Ecto neural progenitor cell (in vitro differentiated cells): Measurements from ENCODE around the gene NOTCH2NLA.
"Not testable (repeated sequence)": the region's sequence is repeated elsewhere in the genome, so short reads cannot be mapped to it uniquely, and the experiment has no call there.

Source experiments
- DNase-seq: peaks from one replicate; pipeline ENCODE4 v3.0.0-alpha.2; 2018; ENCODE audit warnings: low spot score

NOTCH2NLA gene

DNA sequence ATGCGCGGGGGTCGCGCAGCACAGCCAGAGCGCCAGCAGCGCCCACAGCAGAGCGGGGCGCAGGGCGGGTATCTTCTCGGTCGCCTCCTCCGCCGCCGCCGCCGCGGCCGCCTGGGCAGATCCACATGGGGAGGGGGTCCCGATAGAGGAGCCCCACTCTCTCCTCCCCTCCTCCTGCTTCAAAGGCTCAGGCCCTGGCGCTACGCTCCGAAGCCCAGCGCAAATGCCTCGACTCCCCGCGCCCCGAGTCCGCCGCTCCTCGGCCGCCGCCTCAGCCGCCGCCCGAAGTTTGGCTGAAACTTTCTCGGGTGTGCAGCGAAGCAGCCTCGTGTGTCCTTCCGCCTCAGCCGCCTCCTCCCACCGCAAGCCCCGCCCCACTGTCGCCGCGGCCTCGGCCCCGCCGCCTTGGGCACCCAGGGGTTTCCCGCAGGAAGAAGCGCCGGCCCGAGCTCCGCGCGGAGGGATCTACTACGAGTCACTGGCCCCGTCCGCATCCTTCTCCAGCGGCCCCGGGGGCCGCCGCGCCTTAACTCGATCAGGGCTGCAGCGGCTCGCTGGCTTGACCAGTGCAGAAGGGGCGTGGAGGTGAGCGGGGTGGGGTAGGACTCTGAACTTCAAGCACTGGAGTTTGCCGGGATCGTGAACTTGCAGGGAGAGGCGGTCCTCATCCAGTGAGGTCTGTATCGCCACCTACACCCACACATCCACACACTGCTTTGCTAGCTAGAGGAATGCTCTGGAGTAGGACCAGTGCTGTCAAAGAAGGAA lies at the start of gene NOTCH2NLA:
Gene NOTCH2NLA, minus strand, starts transcription at position 312 of the 768 bp plus-strand sequence. CDS start 39,684 bp downstream, outside the sequence.
- not testable (repeated sequence) for DNase-seq

DNA sequence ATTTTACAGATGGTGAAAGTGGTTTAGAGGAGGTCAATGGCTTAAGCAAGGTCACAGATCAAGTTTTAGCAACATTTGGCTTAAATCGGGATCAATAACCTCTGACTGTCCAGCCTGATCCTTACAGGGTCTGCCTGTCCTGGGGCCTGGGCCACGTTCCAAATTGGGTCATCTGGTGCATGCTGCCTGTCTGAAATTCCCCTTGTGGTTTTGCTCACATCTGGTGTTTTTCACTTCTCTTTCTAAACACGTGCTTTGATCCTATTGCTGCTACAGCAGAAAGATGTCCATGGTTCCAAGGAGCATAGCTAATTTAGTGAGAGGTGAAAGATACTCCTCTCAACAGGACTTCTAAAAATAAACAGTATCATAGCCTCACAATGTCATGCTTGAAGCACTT lies 49.5 kb upstream of the NOTCH2NLA start:
- not testable (repeated sequence) for DNase-seq

DNA sequence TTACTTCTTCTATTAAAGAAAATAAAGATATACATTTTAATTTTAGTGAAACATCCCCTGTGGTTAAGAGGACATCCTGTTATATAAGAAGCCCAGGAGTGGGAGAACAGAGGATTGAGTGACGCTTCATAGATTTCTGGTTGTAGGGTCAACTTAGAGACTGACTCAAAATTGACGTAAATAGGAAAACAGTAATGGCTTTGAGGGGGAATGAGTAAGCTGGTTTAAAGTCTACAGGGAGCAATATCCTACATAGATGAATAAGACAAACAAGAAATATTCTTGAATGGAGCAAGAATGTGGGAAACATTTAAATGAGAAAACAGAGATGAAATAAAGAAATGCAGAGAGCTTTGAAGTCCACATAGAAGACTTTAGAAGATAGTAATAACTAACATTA lies 48.3 kb upstream of the NOTCH2NLA start:
- not testable (repeated sequence) for DNase-seq

DNA sequence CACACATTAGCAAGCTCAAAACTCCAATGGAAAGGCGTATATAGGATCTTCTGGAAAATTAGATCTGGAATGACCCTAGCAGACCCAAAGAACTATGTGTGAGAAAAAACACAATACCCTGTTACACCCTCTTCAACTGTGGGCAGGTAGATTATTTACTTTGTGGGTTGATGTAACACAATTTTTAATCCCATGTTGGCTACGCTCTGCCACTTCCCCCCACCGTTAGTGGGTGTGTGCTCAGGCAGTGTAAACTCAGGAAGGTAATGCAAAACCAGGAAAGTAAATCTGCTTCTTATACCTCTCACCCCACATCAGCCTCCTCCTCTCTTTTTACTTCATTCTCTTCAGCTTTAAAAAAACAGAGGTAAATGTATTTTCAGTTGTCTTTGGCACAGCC lies 45.3 kb upstream of the NOTCH2NLA start:
- DNase-seq: not testable (repeated sequence)

DNA sequence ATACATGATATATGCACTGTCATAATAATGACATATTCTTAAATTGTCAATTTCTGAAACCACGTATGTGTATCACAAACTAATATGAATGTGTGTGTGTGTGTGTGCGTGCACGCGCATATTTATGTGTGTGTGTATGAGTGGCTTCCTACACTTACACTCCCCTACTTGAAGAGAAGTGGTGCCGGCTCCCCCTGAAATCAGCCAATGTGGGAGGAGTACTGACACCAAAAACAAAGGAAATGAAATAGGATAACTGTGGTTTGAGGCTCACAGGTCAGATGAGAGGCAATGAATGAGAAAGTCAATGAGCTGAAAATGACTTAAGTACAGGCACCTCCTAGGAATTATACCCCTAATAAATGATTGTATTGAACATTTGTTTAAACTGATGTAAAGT lies 44.4 kb upstream of the NOTCH2NLA start:
- DNase-seq: not testable (repeated sequence)

DNA sequence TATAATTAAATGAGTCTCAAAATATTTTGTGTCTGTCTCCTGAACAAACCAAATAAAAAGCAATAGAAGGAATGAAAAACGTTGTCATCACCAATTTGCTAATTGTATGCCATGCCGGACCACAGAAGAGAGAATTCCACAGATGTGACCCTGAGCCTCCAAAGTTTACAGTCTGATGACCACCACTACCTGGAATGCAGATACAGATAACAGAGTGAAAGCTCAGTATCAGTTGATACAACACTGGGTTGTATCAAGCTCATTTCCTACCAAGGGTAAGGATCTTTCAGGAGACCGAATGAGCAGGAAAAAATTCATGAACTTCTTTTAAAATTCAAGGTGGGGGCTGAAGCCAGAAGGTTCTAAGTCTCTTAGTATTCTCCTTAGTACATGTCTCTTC lies 43.9 kb upstream of the NOTCH2NLA start:
- DNase-seq: not testable (repeated sequence)

DNA sequence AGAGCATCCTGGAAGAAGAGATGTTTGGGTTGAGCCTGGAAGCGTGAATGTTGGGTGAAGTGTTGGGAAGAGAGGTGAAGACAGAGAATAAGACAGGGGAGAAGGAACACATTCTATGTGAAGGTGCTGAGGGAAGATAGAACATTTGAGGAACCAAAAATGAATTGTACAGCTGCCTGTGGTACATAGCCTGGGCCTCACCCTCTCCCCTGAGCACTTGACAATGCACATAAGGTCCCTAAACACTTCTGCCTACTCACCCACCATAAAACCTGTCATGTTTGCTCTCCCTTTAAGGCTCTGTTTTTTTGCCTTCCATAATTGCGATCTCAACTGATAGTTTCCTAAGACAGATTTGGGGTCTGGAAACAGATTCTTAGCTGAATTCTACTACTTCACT lies 43.2 kb upstream of the NOTCH2NLA start:
- DNase-seq: not testable (repeated sequence)

DNA sequence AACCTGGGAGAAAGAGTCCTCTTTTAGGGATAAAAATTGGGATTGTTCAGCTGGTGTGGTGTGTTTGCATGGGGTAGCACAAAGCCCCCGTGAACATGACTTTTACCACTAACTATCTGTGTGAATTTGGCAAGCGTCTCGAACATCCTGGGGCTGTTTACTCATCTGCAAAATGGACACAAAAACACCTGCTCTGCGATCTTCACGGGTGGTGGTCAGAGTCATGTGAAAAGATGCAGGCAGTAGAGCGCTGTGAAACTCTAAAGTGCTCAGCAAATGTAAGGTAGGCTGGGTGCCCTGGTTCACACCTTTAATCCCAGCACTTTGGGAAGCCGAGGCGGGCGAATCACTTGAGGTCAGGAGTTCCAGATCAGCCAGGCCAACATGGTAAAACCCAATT lies 41.3 kb upstream of the NOTCH2NLA start:
- not testable (repeated sequence) for DNase-seq

DNA sequence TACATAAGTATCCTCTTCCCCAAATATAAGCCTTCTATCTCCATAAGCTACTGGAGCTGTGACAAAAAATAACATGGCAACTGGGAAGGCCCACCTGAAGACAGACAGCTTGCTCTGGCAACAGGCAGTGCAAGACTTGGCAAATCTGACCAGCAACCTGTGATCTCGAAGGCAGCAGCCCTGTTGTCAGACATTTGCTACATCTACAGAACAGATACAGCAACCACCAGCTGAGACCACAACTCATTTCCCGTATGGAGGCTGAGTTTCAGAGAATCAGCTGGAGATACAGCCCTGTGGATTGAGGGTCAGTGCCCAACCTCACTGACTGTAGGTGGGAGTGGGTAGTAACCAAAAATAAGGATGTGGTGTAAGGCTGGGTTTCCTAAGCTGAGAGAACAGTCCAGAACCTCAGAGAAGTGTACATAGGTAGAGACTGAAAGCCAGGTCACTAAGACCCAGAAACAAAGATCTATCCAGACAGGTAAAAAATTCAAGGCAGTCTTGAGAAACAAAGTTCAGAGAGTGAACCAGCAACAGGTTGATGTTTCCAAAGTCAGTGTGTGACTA lies 37.4 kb upstream of the NOTCH2NLA start:
- not testable (repeated sequence) for DNase-seq

DNA sequence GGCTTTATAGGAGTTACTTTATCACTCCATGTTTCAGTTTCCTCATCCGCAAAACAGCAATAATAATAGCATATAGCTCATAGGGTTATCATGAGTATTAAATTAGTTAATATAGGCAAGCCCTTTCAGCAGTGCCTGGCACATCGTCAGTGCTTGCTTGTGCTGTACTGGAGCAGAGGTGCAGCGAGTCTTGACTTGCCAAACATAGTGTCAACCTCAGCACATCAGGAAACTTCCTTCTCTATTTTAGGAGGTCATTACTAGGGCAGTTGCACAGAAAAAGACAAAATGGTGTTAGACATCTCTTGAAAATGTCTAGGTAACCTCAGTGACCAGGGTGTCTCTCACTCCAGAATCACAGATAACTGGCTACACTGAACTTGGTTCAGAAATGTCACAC lies 35.9 kb upstream of the NOTCH2NLA start:
- not testable (repeated sequence) for DNase-seq

DNA sequence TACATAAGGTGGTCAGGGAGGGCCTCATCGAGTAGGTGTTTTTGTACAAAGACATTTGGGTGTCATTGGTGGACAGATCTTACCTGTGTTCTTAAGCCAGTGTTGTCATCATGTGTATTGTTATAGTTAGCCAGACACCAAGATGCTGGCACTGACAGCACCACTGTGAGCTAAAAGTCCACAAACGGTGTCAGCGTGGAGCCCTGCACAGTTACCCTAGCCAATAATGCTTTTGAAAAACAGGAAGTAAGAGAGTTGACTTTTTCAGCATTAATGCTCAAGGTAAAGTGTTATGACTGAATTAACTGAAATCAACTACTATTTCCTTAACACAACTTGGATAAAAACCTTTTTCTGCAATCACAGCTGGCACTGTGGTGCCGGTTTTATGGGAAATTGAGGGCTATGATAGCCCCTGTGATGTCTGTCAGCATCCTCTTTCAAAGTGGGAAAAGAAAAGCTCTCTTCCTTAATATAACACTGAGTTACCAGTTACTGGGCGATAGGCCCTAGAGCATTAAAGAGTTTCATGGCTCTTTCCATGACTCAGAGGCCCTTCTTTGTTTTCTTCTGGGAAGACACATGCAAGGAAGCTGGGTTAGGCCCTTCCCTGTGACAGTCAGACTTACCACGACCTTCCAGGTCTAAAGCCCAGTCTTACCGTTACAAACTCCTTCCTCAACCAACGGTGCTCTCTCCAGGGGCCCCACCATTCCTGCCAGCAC lies 31.3 kb upstream of the NOTCH2NLA start:
- not testable (repeated sequence) for DNase-seq

DNA sequence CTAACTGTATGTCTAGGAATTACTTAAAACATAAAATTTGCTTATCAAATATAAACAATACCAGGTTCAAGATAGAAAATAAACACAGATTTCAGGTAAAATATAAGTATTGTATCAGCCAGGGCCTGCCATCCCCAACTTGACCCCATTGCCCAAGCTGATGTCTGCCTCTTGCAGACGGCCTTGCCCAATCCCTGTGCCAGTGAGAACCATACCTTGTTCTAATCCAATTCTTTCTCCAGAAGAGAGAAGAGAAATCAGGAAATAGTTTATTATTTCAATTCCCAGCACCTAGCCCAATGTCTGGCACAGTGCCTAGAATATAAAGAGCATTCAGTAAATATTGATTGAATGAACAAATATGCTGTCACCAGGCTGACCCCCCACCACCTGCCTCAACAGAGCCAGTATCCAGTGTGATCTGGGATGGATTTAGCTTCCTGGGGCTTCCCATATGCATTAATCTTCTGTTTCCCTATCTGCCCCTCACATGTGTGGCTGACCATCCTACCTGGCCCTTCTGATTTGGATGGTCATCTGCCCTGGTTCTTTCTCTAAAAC lies 29.3 kb upstream of the NOTCH2NLA start:
- not testable (repeated sequence) for DNase-seq

DNA sequence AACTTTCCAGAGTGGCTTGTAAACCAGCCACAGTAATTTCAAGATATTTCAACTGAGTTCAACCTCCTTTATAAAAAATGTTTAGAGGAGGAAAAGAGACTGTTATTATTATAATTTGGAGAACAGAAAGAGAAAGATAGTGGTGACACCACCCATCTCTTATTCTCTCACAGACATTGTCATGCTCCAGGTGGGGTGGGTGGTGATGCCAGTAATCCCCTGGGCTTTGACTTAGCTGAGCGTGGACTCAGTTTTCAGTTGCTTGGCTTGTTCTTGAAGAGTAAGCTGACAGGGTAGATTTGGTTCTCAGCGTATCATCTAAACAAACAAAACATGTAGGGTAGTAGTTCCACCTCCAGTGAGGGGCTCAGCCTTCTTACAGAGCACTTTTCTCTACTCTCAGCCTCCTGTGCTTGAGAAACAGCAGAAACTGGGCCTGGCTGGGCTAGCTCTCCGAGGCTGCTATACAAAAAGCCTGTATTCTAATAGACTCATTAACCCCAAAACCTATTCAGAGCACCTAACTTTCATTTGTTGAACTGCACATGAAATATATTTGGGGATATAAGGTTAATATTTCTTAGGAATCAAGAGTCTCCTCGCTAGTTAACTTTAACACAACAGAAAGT lies 25.9 kb upstream of the NOTCH2NLA start:
- DNase-seq: not testable (repeated sequence)

DNA sequence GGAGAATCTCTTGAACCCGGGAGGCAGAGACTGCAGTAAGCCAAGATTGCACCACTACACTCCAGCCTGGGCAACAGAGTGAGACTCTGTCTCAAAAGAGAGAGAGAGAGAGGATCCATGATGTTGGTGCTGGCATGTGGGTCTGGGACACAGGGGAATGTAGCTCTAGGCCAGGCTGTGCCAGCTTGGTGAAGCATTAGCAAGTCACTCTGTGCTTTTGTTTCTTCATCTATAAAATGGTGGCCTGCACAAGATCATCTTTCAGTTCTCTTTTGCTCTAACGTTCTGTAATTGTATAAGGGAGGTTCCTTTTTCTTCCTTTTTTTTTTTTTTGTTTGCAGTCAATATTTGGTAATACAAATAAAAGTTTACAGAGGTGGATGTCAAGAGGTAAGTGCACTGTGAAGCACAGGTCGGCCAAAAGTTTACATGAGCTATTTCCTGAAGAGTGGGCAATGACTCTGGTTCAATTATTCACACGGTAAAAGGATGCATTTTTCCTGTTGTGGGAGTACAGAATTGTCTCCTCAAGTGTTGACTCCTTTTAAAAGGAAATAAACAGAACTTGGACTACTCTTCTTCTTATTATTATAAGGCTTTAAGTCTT lies 24.5 kb upstream of the NOTCH2NLA start:
- not testable (repeated sequence) for DNase-seq

DNA sequence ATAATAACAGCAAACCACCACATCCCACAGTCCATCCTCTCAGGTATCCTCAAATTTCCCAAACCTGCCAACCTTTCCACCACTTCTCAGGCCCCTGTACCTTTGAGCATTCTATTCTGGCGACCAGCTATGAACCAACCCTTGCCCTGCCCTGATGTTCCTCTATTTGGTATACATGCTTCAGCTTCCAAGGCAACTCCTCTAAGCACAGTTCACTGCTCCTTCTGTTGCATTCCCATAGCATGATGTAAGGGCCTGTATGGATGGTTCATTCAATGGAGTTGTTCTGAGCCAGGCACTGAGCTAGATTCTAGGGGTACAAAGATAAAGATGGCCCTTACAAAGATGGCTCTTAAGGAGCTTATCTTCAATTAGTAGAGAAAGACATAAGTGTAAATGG lies 22.7 kb upstream of the NOTCH2NLA start:
- DNase-seq: not testable (repeated sequence)

DNA sequence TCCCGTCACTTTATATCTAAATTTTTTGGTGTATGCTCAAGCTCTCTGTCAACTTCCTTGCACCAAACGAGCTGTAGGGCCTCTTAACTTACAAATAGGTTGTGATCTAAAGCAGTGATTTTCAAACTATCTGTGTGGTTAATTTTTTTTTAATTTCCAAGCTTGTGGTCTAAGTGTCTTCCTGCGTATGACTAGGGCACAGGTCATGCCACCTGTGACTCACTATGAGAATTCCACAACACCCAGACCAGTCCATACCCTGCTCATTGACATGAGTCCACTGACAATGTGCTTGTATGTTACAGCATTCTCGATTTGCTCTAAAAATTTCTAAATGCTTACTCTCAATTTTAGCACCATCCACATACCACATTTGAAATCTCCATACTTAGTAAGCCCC lies 19.8 kb upstream of the NOTCH2NLA start:
- DNase-seq: not testable (repeated sequence)

DNA sequence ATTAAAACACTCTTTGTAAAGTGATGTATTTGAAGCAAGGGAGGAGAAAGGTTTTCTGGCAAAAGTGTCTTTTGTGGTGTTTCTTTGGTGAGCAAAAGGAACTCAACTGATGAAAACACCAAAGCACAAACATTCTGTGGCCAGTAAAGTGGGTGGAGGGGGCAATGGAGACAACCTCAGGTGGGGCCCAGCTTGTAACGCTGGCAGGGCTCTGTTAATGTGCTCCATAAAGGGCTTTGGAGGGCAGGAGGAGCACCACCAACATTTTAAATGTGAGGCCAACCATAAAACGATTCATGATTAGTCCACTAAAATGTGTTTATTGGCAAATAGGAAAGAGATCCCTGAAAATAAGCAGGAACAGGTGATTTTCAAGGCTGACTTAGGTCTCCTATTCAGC lies 7.8 kb upstream of the NOTCH2NLA start:
- DNase-seq: not testable (repeated sequence)

DNA sequence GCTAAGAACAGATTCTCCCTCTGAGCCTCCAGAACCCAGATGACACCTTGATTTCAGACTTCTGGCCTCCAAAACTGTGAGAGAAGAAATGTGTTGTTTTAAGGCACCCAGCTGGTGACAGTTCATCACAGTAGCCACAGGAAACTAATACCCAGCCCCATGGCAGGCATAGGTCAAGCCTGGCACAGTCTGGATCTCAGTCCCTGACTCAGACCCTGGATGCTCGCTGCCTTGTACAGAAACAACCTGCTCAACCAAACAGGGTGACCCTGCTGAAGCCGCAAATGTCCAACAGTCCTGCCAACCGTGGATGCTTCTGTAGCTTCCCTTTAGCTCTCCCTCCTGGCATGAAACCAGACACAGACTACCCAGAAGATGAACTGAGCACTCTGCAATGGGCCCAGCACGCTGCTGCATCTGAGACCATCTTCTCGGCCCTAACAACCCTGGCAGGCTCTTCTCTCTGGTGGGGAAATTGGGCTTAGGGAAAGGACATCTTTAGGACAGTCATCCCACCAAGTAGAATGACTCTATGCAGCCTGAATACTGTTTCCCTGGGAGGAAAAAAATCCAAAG lies 7.3 kb upstream of the NOTCH2NLA start:
- not testable (repeated sequence) for DNase-seq

DNA sequence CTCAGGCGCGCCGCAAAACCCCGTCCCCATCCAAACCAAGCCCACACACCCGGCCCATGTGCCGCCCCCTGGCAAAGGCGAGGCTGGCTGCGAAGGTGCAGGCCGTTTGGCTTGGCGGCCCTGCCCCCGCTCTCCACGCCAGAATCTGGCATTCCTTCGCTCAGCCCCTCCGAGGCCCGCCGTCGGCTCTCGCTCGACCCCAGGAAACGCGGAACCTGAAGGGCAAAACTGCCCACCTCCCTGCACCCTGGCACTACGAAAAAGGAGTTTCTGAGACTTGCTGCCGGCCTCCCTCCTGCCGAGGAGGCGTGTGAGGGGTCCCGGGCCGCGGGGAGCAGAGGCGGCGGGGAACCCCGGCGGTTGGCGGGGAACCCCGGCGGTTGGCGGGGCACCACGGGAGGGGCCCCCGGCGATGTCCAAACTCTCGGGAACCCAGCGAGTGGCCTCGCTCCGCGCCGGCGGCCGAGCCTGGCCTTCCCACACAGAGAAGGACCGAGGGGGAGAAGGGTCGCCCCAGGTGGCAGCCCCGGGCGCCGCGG lies 608 bp downstream of the NOTCH2NLA start:
- DNase-seq: not testable (repeated sequence)

DNA sequence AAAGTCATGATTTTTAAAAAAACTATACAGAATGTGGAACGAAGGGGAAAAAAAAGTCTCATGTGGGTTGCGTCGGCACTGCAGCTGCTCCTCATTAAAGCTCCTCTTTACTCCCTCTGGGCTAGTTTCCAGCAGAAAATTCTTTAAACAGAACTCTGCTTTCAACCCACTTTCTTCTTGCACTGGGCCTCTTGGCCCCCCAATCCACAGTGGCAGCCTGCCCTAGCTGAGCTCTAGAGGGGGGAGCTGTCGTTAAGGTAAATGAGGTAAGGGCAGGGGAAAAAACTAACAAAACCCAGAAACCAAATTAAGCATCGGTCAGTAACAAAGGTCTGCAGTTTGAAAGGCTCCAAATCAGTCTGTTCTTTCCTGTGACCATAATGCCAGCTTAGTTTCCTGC lies 54.3 kb downstream of the NOTCH2NLA start:
- DNase-seq: not testable (repeated sequence)

DNA sequence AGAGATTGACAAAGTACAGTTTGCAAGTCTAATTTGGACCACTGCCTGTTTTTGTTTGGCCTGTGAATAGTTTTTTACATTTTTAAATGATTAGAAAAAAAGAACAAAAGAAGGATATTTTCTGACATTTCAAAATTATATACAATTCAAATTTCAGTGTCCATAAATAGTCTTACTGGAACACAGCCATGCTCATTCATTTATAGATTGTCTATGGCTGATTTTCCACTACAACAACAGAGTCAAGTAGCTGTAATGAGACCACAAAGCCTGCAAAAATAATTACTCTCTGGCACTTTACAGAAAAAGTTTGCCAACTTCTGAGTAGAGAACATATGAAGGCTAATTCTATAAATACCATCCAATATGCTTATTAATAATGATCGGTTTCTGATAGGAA lies 61.1 kb downstream of the NOTCH2NLA start:
- DNase-seq: not testable (repeated sequence)
